CD4-positive, alpha-beta T cell treated with Interleukin-17A for 1 hour (primary cell): ENCODE measurements around the gene BEST3.
"Not testable (repeated sequence)": the region's sequence is repeated elsewhere in the genome, so short reads cannot be mapped to it uniquely, and the experiment has no call there.

Experiments
- DNase-seq: peaks from one replicate; pipeline ENCODE4 v3.0.0-alpha.2; 2020

BEST3 gene

GRCh38 chr12:69687390-69687789 is 11.7 kb downstream of the BEST3 start:
- DNase-seq = no peak

DNA sequence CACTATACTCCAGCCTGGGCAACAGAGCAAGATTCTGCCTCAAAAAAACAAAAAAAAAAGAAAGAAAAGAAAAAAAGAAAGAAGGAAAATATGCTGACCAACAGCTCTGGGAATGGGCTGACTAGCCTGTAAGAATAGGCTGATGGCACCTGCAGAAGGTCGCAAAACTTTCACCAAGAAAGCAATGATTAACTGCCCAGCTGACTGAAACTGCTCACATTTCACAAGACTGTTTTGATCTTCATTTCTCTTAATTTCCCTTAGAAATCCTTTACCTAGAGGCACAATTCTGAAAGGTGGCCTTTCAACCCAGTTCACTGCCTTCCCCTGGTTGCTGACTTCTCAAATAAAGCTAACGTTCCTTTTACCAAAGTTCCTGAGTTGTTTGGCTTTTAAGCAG is 12.4 kb downstream of the BEST3 start:
- DNase-seq = no peak

DNA sequence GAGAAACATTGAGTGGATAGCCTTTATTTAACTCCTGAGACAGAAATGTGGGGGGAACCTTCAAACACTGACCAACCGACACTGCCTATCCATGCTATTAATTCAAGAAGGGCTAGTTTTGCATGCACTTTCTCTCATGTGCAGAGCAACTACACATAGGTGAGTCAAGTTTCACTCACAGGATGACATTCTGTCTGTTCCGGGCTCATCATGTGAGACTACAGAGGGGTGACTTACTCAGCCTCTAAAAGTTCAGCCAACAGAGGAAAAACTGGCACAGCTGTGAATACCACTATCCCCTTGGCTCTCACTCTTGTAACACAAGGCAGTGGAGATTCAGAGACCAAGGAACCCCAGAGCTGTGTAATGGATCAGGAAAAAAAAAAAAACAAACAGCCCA is 13.3 kb downstream of the BEST3 start:
- DNase-seq = no peak

- no peak for DNase-seq
These were observed 14.6 kb downstream of the BEST3 start for GRCh38 chr12:69684466-69684865.

DNA sequence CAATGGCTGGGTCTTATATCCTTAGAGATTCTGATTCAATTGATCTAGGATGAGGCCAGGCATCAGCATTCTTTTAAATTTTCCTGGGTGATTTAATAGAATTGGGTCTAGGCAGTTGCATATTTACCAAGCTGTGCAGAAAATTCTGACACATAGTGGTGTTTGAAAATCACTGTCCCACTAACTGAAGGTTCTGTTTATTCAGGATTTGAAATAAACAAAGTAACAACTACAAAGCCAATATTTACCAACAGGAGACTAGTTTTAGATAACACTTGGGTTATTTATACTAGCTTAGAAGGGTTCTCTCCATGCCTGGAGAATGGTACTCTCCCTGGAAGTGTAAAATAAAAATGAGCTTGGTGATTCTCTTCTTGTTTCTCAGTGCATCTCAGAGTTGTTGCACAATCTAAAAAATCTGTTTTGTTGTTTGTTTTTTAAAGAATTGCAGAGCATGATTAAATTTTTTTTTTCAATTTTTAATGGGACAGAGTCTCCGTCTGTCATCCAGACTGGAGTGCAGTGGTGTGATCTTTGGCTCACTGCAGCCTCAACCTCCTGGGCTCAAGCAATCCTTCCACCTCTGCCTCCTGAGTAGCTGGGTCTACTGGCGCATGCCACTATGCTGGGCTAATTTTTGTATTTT is 16.9 kb downstream of the BEST3 start:
- no peak for DNase-seq

GRCh38 chr12:69679119-69679518 is 20.0 kb downstream of the BEST3 start:
- no peak for DNase-seq

DNA sequence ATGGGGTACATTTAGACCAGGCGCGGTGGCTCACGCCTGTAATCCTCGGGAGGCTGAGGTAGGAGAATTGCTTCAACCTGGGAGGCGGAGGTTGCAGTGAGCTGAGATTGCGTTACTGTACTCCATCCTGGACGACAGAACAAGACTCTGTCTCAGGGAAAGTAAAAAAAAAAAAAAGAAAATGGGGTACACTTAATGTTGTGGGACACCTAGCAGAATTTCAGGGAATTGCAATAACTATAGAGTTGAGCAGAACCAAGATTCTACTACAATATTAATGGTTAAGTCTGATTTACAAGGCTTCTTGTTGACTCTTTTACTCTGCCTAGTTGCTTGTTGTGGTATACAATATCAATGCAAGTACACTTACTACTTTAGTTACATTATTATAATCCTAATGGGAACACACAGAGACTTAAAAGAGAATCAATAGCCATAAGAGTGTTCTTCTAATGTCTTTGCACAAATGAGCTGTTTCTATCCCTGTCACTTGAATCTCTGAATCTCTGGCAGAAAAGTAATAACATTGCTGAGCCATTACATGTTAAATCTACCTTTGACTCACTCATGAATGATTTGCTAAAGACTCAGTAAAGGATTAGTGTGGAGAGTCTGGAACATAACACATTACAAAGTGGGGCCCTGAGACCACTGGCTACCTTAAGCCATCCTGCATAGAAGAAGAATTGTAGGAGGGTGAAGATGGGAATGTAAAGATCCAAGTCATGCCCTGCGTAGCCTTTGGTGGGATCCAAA is 22.7 kb downstream of the BEST3 start:
- DNase-seq = no peak

- DNase-seq = no peak
These were observed 26.9 kb downstream of the BEST3 start for GRCh38 chr12:69672195-69672594.

- no peak for DNase-seq
These were observed 27.5 kb downstream of the BEST3 start for GRCh38 chr12:69671597-69671996.

GRCh38 chr12:69666798-69667197 is 32.3 kb downstream of the BEST3 start:
- DNase-seq = no peak

DNA sequence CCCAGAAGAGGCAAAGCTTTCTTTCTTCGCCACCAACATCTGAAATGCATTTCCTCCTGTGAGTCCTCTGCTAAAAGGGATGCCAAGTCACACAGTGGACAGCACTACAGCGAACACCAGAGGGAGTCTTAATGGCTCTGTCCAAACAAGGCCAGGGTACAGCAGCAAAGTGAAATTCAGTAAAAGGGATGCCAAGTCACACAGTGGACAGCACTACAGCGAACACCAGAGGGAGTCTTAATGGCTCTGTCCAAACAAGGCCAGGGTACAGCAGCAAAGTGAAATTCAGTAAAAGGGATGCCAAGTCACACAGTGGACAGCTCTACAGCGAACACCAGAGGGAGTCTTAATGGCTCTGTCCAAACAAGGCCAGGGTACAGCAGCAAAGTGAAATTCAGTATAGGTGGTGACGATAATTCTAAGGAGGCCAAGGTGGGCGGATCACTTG is 34.1 kb downstream of the BEST3 start:
- DNase-seq = not testable (repeated sequence)

GRCh38 chr12:69663726-69664125 is 35.4 kb downstream of the BEST3 start:
- no peak for DNase-seq

DNA sequence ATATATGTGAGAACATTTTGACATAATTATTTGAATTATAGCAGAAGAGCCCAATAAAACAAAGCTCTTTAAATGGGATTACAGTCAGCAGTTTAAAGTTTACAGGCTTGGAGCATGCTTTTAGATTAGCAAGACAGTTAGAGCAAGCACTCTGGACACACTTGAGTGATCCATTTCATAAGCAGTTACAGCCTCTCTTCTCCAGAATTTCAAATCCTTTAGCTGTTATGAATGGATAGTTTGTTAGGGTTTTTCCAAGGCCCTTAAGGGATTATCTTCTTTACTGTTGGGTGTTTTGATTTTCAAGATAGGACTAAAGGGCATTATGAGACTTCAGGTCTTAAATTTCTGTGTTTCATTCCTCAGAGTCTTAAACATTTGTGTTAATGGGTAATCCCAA is 36.3 kb downstream of the BEST3 start:
- DNase-seq = no peak

GRCh38 chr12:69661386-69661785 is 37.7 kb downstream of the BEST3 start:
- no peak for DNase-seq

- DNase-seq = no peak
These were observed 38.8 kb downstream of the BEST3 start for GRCh38 chr12:69660164-69660863.

DNA sequence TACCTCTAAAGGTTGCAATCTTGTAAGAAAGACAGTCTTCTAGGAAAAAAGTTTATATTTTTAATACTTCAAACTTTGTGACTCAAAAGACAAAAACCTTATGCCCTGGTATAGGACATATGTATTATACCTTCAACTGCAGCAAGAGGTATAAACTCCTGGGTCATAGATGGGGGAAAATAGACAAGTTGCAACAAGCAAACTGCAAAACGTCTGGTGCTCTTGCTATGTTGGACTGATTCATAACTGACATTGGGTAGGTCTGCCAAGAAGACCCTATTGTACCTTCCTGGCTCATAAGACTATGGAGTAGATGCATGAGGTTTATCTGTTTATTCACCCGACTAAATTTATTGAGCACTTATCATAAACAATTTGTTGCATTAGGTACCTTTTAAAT is 40.9 kb downstream of the BEST3 start:
- no peak for DNase-seq

DNA sequence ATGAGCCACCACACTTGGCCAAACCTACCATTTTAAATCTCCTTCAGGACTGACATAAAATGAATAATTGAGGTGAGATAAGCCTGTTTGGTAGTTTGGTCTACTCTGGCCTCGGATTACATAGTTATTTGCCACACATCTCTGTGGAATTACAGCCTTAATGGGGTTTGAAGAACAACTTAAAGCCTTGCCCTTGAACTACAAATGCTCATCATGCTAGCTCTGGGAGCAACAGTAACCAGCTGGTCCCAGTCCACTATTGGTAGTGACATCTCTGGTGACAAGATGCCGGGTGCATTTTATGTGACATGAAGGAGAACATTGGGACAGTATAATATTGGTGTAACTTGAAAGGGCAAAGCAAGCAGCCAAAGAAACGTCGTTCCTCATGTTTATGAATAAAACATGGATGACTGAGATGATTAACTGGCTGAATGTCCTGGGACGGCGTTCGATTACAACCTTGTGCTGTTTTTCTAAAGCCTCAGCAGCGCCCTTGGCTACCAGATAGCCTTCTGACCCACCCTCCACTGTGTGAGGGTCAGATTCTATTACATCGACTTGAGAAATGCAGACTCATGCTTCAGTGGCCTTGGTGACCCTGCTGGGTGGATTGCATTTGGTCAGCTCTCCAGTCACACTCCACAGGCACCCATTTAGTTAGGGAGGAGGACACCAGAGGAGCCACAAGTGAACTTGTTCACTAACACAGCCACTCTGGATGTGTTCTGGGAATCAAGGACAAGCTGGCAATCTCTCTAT is 41.5 kb downstream of the BEST3 start:
- DNase-seq = no peak

DNA sequence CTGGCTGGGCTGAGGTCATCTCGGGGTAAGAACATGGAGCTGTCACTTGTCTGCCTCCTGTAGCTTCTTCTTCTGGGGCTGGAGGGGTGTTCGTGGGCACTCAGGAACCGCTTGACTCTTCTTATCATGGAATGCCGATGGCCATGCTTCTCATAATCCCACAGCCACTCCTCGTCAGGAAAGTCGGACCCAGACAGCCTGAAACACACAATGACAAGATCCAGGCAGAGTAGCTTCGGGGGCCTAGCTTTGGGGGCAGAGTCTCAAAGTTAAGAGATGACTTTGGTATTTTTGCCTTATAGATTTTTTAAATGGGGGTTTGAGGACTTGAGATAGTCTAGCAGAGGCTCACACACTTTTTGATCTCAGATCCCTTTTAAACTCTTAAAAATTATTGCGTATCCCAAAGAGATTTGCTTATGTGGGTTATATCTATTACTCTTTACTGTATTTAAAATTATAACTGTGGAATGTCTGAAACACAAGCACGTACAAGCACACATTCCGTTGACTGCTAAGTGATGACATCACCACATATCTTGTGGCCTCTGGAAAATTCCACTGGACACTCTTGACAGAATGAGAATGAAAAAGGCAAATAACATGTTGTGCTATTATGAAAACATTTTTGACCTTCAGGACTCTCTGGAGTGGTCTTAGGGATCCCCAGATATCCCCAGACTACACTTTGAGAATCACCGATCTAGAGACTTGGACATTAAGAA is 43.3 kb downstream of the BEST3 start:
- no peak for DNase-seq

GRCh38 chr12:69653703-69654102 is 45.4 kb downstream of the BEST3 start:
- DNase-seq = no peak

DNA sequence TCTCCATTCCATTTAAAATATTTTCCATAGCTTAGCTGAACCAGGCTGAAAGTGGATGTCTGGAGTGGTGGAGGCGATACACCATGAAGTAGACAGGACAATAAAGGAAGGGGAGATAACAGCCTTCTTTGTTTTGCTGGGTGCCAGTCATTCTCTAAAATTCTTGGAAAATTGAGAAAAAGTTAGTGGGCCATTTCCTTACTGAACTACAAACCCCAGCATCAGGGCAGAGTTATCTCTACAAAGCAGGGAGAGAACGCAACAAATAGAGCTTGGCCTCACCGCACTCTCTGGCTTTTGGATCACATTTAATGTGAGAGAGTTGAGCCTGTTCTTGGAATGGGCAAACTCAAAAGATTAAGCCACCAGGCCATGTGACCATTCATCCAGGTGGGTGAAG is 47.2 kb downstream of the BEST3 start:
- no peak for DNase-seq

DNA sequence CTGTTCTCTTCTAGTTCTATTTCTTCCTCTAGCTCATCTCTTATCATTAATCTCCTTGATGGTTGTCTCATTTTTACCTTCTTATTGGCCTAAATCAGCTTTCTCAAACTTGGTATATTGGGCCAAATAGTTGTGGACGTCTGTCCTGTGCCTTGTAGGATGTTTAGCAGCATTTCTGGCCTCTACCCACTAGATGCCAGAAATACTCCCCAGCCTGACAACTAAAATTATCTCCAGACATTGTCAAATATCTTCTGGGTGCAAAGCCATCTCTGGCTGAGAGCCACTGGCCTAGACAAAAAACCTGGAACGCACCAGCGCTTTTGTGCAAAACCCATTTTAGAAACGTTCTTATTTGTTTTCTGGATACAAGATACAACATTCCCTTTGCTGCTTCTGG is 49.6 kb downstream of the BEST3 start:
- no peak for DNase-seq

DNA sequence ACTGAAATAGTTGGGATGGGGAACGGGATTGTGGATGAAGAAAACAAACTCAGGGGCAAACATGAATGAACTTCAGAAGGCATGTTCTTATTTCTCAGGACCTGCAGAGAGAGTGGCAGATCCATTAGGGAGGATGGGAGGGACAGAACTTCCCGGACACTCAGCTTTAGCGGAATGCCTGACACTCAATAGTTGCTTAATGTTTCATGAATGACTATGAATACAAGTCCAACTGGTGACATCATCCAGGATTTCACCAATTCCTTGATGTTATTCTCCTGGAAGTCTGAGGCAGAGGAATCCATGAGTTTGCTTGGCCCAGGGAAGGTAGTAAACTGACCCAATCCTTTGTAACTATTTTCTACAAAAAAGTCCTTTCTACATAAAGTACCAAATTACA is 50.6 kb downstream of the BEST3 start:
- DNase-seq = no peak

- no peak for DNase-seq
These were observed 51.9 kb downstream of the BEST3 start for GRCh38 chr12:69647178-69647577.
